ENCODE data around the gene S100A9.

Gene S100A9

DNA sequence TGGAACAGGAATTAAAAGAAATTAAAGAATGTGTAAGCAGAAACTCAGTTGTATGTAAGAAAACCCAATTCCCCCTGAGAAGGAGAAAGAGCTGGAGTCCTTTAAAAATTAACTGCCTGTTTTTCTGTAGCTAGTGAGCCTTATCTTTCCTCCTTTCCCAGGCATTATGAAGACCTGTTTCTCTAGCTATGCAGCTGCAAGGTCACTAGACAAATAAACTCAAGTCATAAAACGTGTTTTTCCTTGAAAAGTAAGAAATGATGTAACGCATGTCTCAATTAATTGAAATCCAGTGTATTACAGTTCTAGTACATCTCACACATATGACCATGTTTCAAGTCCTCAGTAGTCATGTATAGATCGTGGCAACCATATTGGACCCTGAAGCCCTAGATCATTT, 12.5 kb downstream of the S100A9 start:
- peaks cover 9 to 58% of the 10 kb centered on the region in 2 experiments for H3K27me3 ChIP-seq (ENCODE audit: control insufficient read depth in 1 of 2, insufficient read depth in 1 of 2, low read length in 2 of 2)
- no peak overlapping the region for H3K4me3 ChIP-seq (ENCODE audit: insufficient read depth in 1 of 2, low read depth in 1 of 2, low read length in 2 of 2)
- H4K91ac ChIP-seq (ENCODE audit: low read length) = no peak overlapping the region
- no peak overlapping the region for H2BK5ac ChIP-seq (ENCODE audit: low read depth, low read length, poor library complexity, severe bottlenecking)
- WGBS = 58% methylated on average over 3 of the region's 3 CpGs
- no peak overlapping the region for H2BK120ac ChIP-seq (ENCODE audit: low read depth, low read length)
- no peaks in the 10 kb centered on the region for H3K79me1 ChIP-seq (replicated peaks; ENCODE audit: low read length, poor library complexity, severe bottlenecking)
- no peak overlapping the region for H2AK5ac ChIP-seq (ENCODE audit: low read length, severe bottlenecking)
- no peak overlapping the region for H2AFZ ChIP-seq (ENCODE audit: low read depth, low read length)
- no peak overlapping the region for H3K23ac ChIP-seq (ENCODE audit: low read length in 2 of 2)
- DNase-seq = no peak
- no peaks in the 10 kb centered on the region for H3K4me1 ChIP-seq (ENCODE audit: control insufficient read depth, insufficient read depth, low read depth, low read length)
- no peak overlapping the region for H2BK12ac ChIP-seq (ENCODE audit: low read length in 2 of 2)
- no peaks in the 10 kb centered on the region for H3K36me3 ChIP-seq (ENCODE audit: control insufficient read depth in 1 of 2, insufficient read depth in 2 of 2, low read depth in 1 of 2, low read length in 2 of 2)
- no peaks in the 10 kb centered on the region for H3K9me3 ChIP-seq (ENCODE audit: control insufficient read depth, low read length)
- no peak overlapping the region for H2BK15ac ChIP-seq (ENCODE audit: low read depth, poor library complexity, severe bottlenecking)
- H3K14ac ChIP-seq (ENCODE audit: low read length in 2 of 2) = no peak overlapping the region
- no peak overlapping the region for H3K27ac ChIP-seq (ENCODE audit: low read length, poor library complexity, severe bottlenecking)
- H3K4me2 ChIP-seq (ENCODE audit: low read length, poor library complexity, severe bottlenecking) = no peak overlapping the region
- no peak overlapping the region for H3K4ac ChIP-seq (ENCODE audit: low read depth in 1 of 2, low read length in 2 of 2)
- no peak overlapping the region for H3K9ac ChIP-seq (ENCODE audit: low read length)
- no peak overlapping the region for H3K18ac ChIP-seq (ENCODE audit: low read depth in 1 of 2, low read length in 2 of 2)
- no peak overlapping the region for H4K8ac ChIP-seq (ENCODE audit: low read length)

DNA sequence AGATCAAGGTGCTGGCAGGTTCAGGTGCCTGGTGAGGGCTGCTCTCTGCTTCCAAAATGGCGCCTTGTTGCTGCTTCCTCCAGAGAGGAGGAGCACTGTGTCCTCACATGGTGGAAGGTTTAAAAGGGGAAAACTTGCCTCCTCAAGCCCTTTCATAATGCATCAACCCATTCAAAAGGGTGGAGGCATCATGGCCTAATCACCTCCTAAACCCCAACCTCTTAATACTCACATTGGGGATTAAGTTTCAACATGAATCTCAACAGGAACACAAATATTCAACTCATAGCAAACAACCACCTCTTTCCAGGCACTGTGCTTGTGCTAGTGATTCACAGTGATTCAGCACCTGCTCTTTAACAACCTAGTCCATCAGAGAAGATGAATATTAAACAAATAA, 13.6 kb downstream of the S100A9 start:
- DNase-seq = no peak
- Histone ChIP-seq H3K27ac (ENCODE audit: low read length, poor library complexity, severe bottlenecking) (no peak overlapping the region), H2BK15ac (ENCODE audit: low read depth, poor library complexity, severe bottlenecking) (no peak overlapping the region), H2AK5ac (ENCODE audit: low read length, severe bottlenecking) (no peak overlapping the region), H3K4me2 (ENCODE audit: low read length, poor library complexity, severe bottlenecking) (no peak overlapping the region), H3K4me3 (ENCODE audit: insufficient read depth in 1 of 2, low read depth in 1 of 2, low read length in 2 of 2) (no peak overlapping the region), H2AFZ (ENCODE audit: low read depth, low read length) (no peak overlapping the region), H3K79me1 (replicated peaks; ENCODE audit: low read length, poor library complexity, severe bottlenecking) (no peaks in the 10 kb centered on the region), H3K23ac (ENCODE audit: low read length in 2 of 2) (no peak overlapping the region), H2BK12ac (ENCODE audit: low read length in 2 of 2) (no peak overlapping the region), H3K9ac (ENCODE audit: low read length) (no peak overlapping the region), H3K4me1 (ENCODE audit: control insufficient read depth, insufficient read depth, low read depth, low read length) (no peaks in the 10 kb centered on the region), H2BK120ac (ENCODE audit: low read depth, low read length) (no peak overlapping the region), H3K36me3 (ENCODE audit: control insufficient read depth in 1 of 2, insufficient read depth in 2 of 2, low read depth in 1 of 2, low read length in 2 of 2) (no peaks in the 10 kb centered on the region), H3K9me3 (ENCODE audit: control insufficient read depth, low read length) (no peaks in the 10 kb centered on the region), H2BK5ac (ENCODE audit: low read depth, low read length, poor library complexity, severe bottlenecking) (no peak overlapping the region), H4K91ac (ENCODE audit: low read length) (no peak overlapping the region), H3K14ac (ENCODE audit: low read length in 2 of 2) (no peak overlapping the region), H3K4ac (ENCODE audit: low read depth in 1 of 2, low read length in 2 of 2) (no peak overlapping the region), H3K27me3 (ENCODE audit: control insufficient read depth in 1 of 2, insufficient read depth in 1 of 2, low read length in 2 of 2) (peaks cover 0 to 47% of the 10 kb centered on the region in 2 experiments), H4K8ac (ENCODE audit: low read length) (no peak overlapping the region), H3K18ac (ENCODE audit: low read depth in 1 of 2, low read length in 2 of 2) (no peak overlapping the region)
- WGBS = 78% methylated on average over 1 of the region's 1 CpG

GRCh38 chr1:153372571-153372970, 14.9 kb downstream of the S100A9 start:
- no peak overlapping the region for H3K4me3 ChIP-seq (ENCODE audit: insufficient read depth in 1 of 2, low read depth in 1 of 2, low read length in 2 of 2)
- H2AK5ac ChIP-seq (ENCODE audit: low read length, severe bottlenecking) = no peak overlapping the region
- no peak overlapping the region for H3K9ac ChIP-seq (ENCODE audit: low read length)
- H3K23ac ChIP-seq (ENCODE audit: low read length in 2 of 2) = no peak overlapping the region
- H3K36me3 ChIP-seq (ENCODE audit: control insufficient read depth in 1 of 2, insufficient read depth in 2 of 2, low read depth in 1 of 2, low read length in 2 of 2) = no peaks in the 10 kb centered on the region
- no peaks in the 10 kb centered on the region for H3K79me1 ChIP-seq (replicated peaks; ENCODE audit: low read length, poor library complexity, severe bottlenecking)
- no peak overlapping the region for H3K4ac ChIP-seq (ENCODE audit: low read depth in 1 of 2, low read length in 2 of 2)
- no peak overlapping the region for H2BK5ac ChIP-seq (ENCODE audit: low read depth, low read length, poor library complexity, severe bottlenecking)
- H4K8ac ChIP-seq (ENCODE audit: low read length) = no peak overlapping the region
- no peak overlapping the region for H4K91ac ChIP-seq (ENCODE audit: low read length)
- H2BK12ac ChIP-seq (ENCODE audit: low read length in 2 of 2) = no peak overlapping the region
- no peak overlapping the region for H2BK15ac ChIP-seq (ENCODE audit: low read depth, poor library complexity, severe bottlenecking)
- H3K9me3 ChIP-seq (ENCODE audit: control insufficient read depth, low read length) = no peaks in the 10 kb centered on the region
- no peak overlapping the region for H3K14ac ChIP-seq (ENCODE audit: low read length in 2 of 2)
- no peak overlapping the region for H3K18ac ChIP-seq (ENCODE audit: low read depth in 1 of 2, low read length in 2 of 2)
- H3K4me1 ChIP-seq (ENCODE audit: control insufficient read depth, insufficient read depth, low read depth, low read length) = no peaks in the 10 kb centered on the region
- DNase-seq = no peak
- 69% methylated on average over 2 of the region's 2 CpGs for WGBS
- no peak overlapping the region for H3K4me2 ChIP-seq (ENCODE audit: low read length, poor library complexity, severe bottlenecking)
- H3K27me3 ChIP-seq (ENCODE audit: control insufficient read depth in 1 of 2, insufficient read depth in 1 of 2, low read length in 2 of 2) = peaks cover 0 to 41% of the 10 kb centered on the region in 2 experiments
- no peak overlapping the region for H2BK120ac ChIP-seq (ENCODE audit: low read depth, low read length)
- no peak overlapping the region for H3K27ac ChIP-seq (ENCODE audit: low read length, poor library complexity, severe bottlenecking)
- H2AFZ ChIP-seq (ENCODE audit: low read depth, low read length) = no peak overlapping the region

- peaks cover 0 to 46% of the 10 kb centered on the region in 2 experiments for H3K27me3 ChIP-seq (ENCODE audit: control insufficient read depth in 1 of 2, insufficient read depth in 1 of 2, low read length in 2 of 2)
- H2AFZ ChIP-seq (ENCODE audit: low read depth, low read length) = no peak overlapping the region
- H2BK120ac ChIP-seq (ENCODE audit: low read depth, low read length) = no peak overlapping the region
- no peak for DNase-seq
- H3K4ac ChIP-seq (ENCODE audit: low read depth in 1 of 2, low read length in 2 of 2) = no peak overlapping the region
- no peak overlapping the region for H3K23ac ChIP-seq (ENCODE audit: low read length in 2 of 2)
- H3K9ac ChIP-seq (ENCODE audit: low read length) = no peak overlapping the region
- H2AK5ac ChIP-seq (ENCODE audit: low read length, severe bottlenecking) = no peak overlapping the region
- no peak overlapping the region for H4K91ac ChIP-seq (ENCODE audit: low read length)
- H2BK5ac ChIP-seq (ENCODE audit: low read depth, low read length, poor library complexity, severe bottlenecking) = no peak overlapping the region
- no peak overlapping the region for H3K18ac ChIP-seq (ENCODE audit: low read depth in 1 of 2, low read length in 2 of 2)
- no peak overlapping the region for H3K4me3 ChIP-seq (ENCODE audit: insufficient read depth in 1 of 2, low read depth in 1 of 2, low read length in 2 of 2)
- no peaks in the 10 kb centered on the region for H3K79me1 ChIP-seq (replicated peaks; ENCODE audit: low read length, poor library complexity, severe bottlenecking)
- no peak overlapping the region for H2BK12ac ChIP-seq (ENCODE audit: low read length in 2 of 2)
- H4K8ac ChIP-seq (ENCODE audit: low read length) = no peak overlapping the region
- no peaks in the 10 kb centered on the region for H3K9me3 ChIP-seq (ENCODE audit: control insufficient read depth, low read length)
- H3K27ac ChIP-seq (ENCODE audit: low read length, poor library complexity, severe bottlenecking) = no peak overlapping the region
- H3K4me1 ChIP-seq (ENCODE audit: control insufficient read depth, insufficient read depth, low read depth, low read length) = no peaks in the 10 kb centered on the region
- no peak overlapping the region for H2BK15ac ChIP-seq (ENCODE audit: low read depth, poor library complexity, severe bottlenecking)
- no peak overlapping the region for H3K4me2 ChIP-seq (ENCODE audit: low read length, poor library complexity, severe bottlenecking)
- no peaks in the 10 kb centered on the region for H3K36me3 ChIP-seq (ENCODE audit: control insufficient read depth in 1 of 2, insufficient read depth in 2 of 2, low read depth in 1 of 2, low read length in 2 of 2)
- no peak overlapping the region for H3K14ac ChIP-seq (ENCODE audit: low read length in 2 of 2)
- 42% methylated on average over 2 of the region's 2 CpGs for WGBS
Observed at GRCh38 chr1:153374071-153374470, 16.4 kb downstream of the S100A9 start.
